ENCODE data around the gene RPA3.

GRCh38 chr7:7720750-7721621 lies 2.6 kb upstream of the RPA3 start:
- TF ChIP-seq CTCF (IDR thresholded peaks at IDR 0.05; ENCODE audit: low read depth, low read length) (no peak), EZH2phosphoT487 (IDR thresholded peaks at IDR 0.05; ENCODE audit: low read depth) (no peak)

Measured in OCI-LY3 (cell line).